Measurements from ENCODE around the gene IGIP.

- no peak for TF ChIP-seq JUND (IDR thresholded peaks at IDR 0.05)
- TF ChIP-seq, protein P1, sequence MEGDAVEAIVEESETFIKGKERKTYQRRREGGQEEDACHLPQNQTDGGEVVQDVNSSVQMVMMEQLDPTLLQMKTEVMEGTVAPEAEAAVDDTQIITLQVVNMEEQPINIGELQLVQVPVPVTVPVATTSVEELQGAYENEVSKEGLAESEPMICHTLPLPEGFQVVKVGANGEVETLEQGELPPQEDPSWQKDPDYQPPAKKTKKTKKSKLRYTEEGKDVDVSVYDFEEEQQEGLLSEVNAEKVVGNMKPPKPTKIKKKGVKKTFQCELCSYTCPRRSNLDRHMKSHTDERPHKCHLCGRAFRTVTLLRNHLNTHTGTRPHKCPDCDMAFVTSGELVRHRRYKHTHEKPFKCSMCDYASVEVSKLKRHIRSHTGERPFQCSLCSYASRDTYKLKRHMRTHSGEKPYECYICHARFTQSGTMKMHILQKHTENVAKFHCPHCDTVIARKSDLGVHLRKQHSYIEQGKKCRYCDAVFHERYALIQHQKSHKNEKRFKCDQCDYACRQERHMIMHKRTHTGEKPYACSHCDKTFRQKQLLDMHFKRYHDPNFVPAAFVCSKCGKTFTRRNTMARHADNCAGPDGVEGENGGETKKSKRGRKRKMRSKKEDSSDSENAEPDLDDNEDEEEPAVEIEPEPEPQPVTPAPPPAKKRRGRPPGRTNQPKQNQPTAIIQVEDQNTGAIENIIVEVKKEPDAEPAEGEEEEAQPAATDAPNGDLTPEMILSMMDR (IDR thresholded peaks at IDR 0.05; ENCODE audit: low read depth, low read length, missing input control) = no peak
- TF ChIP-seq, protein P2, sequence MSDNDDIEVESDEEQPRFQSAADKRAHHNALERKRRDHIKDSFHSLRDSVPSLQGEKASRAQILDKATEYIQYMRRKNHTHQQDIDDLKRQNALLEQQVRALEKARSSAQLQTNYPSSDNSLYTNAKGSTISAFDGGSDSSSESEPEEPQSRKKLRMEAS (IDR thresholded peaks at IDR 0.05) = no peak
- TF ChIP-seq, protein P3, sequence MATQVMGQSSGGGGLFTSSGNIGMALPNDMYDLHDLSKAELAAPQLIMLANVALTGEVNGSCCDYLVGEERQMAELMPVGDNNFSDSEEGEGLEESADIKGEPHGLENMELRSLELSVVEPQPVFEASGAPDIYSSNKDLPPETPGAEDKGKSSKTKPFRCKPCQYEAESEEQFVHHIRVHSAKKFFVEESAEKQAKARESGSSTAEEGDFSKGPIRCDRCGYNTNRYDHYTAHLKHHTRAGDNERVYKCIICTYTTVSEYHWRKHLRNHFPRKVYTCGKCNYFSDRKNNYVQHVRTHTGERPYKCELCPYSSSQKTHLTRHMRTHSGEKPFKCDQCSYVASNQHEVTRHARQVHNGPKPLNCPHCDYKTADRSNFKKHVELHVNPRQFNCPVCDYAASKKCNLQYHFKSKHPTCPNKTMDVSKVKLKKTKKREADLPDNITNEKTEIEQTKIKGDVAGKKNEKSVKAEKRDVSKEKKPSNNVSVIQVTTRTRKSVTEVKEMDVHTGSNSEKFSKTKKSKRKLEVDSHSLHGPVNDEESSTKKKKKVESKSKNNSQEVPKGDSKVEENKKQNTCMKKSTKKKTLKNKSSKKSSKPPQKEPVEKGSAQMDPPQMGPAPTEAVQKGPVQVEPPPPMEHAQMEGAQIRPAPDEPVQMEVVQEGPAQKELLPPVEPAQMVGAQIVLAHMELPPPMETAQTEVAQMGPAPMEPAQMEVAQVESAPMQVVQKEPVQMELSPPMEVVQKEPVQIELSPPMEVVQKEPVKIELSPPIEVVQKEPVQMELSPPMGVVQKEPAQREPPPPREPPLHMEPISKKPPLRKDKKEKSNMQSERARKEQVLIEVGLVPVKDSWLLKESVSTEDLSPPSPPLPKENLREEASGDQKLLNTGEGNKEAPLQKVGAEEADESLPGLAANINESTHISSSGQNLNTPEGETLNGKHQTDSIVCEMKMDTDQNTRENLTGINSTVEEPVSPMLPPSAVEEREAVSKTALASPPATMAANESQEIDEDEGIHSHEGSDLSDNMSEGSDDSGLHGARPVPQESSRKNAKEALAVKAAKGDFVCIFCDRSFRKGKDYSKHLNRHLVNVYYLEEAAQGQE (IDR thresholded peaks at IDR 0.05) = no peak
- TF ChIP-seq ATF3 (IDR thresholded peaks at IDR 0.05) = no peak
- no peak for TF ChIP-seq SP1 (IDR thresholded peaks at IDR 0.05)
- no peak for TF ChIP-seq RAD21 (IDR thresholded peaks at IDR 0.05)
- no peak for TF ChIP-seq TAF1 (conservative IDR thresholded peaks at IDR 0.05)
- TF ChIP-seq, protein P4, sequence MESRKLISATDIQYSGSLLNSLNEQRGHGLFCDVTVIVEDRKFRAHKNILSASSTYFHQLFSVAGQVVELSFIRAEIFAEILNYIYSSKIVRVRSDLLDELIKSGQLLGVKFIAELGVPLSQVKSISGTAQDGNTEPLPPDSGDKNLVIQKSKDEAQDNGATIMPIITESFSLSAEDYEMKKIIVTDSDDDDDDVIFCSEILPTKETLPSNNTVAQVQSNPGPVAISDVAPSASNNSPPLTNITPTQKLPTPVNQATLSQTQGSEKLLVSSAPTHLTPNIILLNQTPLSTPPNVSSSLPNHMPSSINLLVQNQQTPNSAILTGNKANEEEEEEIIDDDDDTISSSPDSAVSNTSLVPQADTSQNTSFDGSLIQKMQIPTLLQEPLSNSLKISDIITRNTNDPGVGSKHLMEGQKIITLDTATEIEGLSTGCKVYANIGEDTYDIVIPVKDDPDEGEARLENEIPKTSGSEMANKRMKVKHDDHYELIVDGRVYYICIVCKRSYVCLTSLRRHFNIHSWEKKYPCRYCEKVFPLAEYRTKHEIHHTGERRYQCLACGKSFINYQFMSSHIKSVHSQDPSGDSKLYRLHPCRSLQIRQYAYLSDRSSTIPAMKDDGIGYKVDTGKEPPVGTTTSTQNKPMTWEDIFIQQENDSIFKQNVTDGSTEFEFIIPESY (IDR thresholded peaks at IDR 0.05) = no peak
- no peak for TF ChIP-seq GABPA (IDR thresholded peaks at IDR 0.05 in 1 of 2, conservative IDR thresholded peaks at IDR 0.05 in 1 of 2)
- no peak for TF ChIP-seq EGR1 (IDR thresholded peaks at IDR 0.05; ENCODE audit: low read depth in 2 of 2)
These were observed 20.7 kb downstream of the IGIP start for GRCh38 chr5:140146523-140146842.

Measured in liver (tissue), 3 donors.